MM.1S (cell line): ENCODE data around the gene RNF20.
A peak's percentile ranks its signal among the peaks of the same experiment; 100 is the strongest.

ENCODE experiments used
- DNase-seq: peaks from one replicate; pipeline ENCODE4 v3.0.0-alpha.2; 2015
- H2AFZ ChIP-seq: fragments of 300-600 bp; sonication (generic); 2 replicates; pipeline ENCODE4 v1.6.0; 2016; ENCODE audit warnings: antibody characterized with exemption, low read length
- H3F3A ChIP-seq: fragments of 300-600 bp; sonication (generic); 2 replicates; pipeline ENCODE4 v1.6.1; 2016; ENCODE audit warnings: mild to moderate bottlenecking, antibody characterized with exemption, low read length, moderate library complexity, mixed read lengths; ENCODE audit not compliant: insufficient read depth
- H3K27ac ChIP-seq: fragments of 300-600 bp; sonication (generic); 2 replicates; pipeline ENCODE4 v1.5.1; 2016; ENCODE audit warnings: mild to moderate bottlenecking, low read length
- H3K27me3 ChIP-seq: fragments of 300-600 bp; sonication (generic); replicated peaks from 2 replicates; pipeline ENCODE4 v1.6.0; 2016; ENCODE audit warnings: low read length; ENCODE audit not compliant: insufficient read depth
- H3K36me3 ChIP-seq: fragments of 300-600 bp; sonication (generic); replicated peaks from 2 replicates; pipeline ENCODE4 v1.6.1; 2016; ENCODE audit warnings: mild to moderate bottlenecking, low read length, mixed read lengths; ENCODE audit not compliant: insufficient read depth
- H3K4me1 ChIP-seq: fragments of 300-600 bp; sonication (generic); 2 replicates; pipeline ENCODE4 v1.6.1; 2016; ENCODE audit warnings: low read length, mixed read lengths
- H3K4me2 ChIP-seq: fragments of 300-600 bp; sonication (generic); 2 replicates; pipeline ENCODE4 v1.6.0; 2016; ENCODE audit warnings: low read depth, low read length
- H3K4me3 ChIP-seq: fragments of 300-600 bp; sonication (generic); 2 replicates; pipeline ENCODE4 v1.5.1; 2016; ENCODE audit warnings: low read length, mixed read lengths
- H3K79me2 ChIP-seq: fragments of 300-600 bp; sonication (generic); 2 replicates; pipeline ENCODE4 v1.6.1; 2016; ENCODE audit warnings: mixed run types, low read length, mixed read lengths
- H3K9ac ChIP-seq: fragments of 300-600 bp; sonication (generic); 2 replicates; pipeline ENCODE4 v1.6.1; 2016; ENCODE audit warnings: low read length, mixed read lengths
- H3K9me2 ChIP-seq: fragments of 300-600 bp; sonication (generic); replicated peaks from 2 replicates; pipeline ENCODE4 v1.6.1; 2016; ENCODE audit warnings: mild to moderate bottlenecking, low read length, mixed read lengths; ENCODE audit not compliant: insufficient read depth
- H3K9me3 ChIP-seq: fragments of 300-600 bp; sonication (generic); replicated peaks from 2 replicates; pipeline ENCODE4 v1.6.1; 2016; ENCODE audit warnings: mild to moderate bottlenecking, low read length, mixed read lengths; ENCODE audit not compliant: insufficient read depth
- H4K20me1 ChIP-seq: fragments of 300-600 bp; sonication (generic); 2 replicates; pipeline ENCODE4 v1.6.1; 2016; ENCODE audit warnings: mild to moderate bottlenecking, low read length, moderate library complexity, mixed read lengths; ENCODE audit not compliant: insufficient read depth
- EZH2 ChIP-seq: fragments of 300-600 bp; sonication (generic); optimal IDR thresholded peaks from 2 replicates; pipeline ENCODE3; 2017; ENCODE audit warnings: low read depth, mild to moderate bottlenecking, antibody characterized with exemption, low read length, mixed read lengths
- EZH2phosphoT487 ChIP-seq: fragments of 300-600 bp; sonication (generic); IDR thresholded peaks from 2 replicates; pipeline ENCODE4 v1.6.1; 2018; ENCODE audit warnings: antibody characterized with exemption, low read length
- TF ChIP-seq, protein P1 (sequence below): fragments of 300-600 bp; sonication (generic); IDR thresholded peaks from 2 replicates; pipeline ENCODE4 v1.5.1; 2016; ENCODE audit warnings: antibody characterized with exemption, low read length, mixed read lengths

The RNF20 gene

DNA sequence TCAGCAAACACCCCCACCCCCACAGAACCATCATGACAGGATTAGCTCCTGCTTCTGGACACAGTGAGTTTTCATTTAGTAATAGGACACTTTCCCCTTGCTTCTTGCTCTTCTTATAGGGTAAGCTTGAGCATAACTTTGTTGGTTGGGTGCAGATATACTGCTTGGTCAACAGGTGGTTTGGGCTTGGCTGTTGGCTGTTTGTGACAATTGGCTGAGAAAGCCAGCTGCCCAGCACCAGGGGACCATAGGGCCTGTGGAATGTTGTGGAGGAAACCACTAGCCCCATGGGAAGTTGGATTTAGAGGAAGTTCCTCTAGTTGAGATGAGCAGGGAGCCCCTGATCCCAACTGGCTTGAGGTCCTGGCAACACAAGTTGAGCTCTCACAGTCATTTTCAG lies 30.6 kb downstream of the RNF20 start:
- Histone ChIP-seq H3K9ac (no peak overlapping the region), H3K9me2 (no peaks in the 10 kb centered on the region), H3K27ac (no peak overlapping the region), H3K4me2 (no peak overlapping the region), H3K79me2 (no peaks in the 10 kb centered on the region), H3K36me3 (peaks cover 6% of the 10 kb centered on the region; the same call in 1 of the 2 replicates), H3K27me3 (no peaks in the 10 kb centered on the region), H3K4me3 (no peak overlapping the region), H3F3A (no peaks in the 10 kb centered on the region), H3K4me1 (no peaks in the 10 kb centered on the region), H3K9me3 (no peaks in the 10 kb centered on the region), H2AFZ (no peak overlapping the region), H4K20me1 (no peaks in the 10 kb centered on the region)
- no peak for DNase-seq
- TF ChIP-seq, protein P1, sequence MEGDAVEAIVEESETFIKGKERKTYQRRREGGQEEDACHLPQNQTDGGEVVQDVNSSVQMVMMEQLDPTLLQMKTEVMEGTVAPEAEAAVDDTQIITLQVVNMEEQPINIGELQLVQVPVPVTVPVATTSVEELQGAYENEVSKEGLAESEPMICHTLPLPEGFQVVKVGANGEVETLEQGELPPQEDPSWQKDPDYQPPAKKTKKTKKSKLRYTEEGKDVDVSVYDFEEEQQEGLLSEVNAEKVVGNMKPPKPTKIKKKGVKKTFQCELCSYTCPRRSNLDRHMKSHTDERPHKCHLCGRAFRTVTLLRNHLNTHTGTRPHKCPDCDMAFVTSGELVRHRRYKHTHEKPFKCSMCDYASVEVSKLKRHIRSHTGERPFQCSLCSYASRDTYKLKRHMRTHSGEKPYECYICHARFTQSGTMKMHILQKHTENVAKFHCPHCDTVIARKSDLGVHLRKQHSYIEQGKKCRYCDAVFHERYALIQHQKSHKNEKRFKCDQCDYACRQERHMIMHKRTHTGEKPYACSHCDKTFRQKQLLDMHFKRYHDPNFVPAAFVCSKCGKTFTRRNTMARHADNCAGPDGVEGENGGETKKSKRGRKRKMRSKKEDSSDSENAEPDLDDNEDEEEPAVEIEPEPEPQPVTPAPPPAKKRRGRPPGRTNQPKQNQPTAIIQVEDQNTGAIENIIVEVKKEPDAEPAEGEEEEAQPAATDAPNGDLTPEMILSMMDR, result no peak

DNA sequence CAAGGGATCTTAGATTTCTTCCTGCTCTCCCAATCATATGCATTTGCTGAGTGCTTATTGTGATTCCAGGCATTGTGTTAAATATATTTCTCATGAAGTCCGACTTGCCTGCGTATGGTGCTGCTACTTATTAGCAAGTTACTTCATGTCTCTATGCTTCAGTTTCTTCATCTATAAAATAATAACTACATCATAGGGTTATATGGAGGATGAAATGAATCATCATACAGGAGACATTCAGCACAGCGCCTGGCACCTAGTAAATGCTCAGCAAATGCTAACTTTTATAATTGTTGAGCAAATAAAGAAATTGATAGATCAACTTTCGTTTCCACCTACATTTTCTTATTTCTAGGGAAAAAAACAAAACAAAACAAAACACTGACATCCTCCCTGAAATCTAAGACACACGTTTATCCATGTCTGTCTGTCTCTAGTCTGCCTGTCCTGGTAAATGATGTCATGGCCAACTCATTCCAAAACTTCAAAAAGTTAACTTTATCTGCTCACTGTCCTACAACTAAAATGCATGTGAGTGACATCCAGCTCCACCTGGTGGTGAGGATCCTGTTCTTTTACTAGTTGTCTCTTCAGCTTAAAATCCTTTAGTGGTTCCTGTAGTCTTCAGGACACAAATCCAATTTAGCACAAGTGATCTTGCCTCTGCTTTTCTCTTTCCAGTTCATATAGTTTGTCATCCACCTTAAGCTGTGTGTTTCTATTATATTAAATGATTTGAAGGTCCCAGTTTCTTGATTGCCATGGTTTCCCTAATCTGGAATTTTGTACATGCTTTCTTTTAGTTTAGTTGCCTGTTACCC lies 33.5 kb downstream of the RNF20 start:
- peak; percentile 46 for DNase-seq
- no peak for TF ChIP-seq EZH2
- TF ChIP-seq, protein P1, result peak; percentile 49
- Histone ChIP-seq H3K9me2 (no peaks in the 10 kb centered on the region), H3K79me2 (no peaks in the 10 kb centered on the region), H3K36me3 (no peaks in the 10 kb centered on the region), H3F3A (no peaks in the 10 kb centered on the region), H3K4me3 (no peak overlapping the region), H3K9me3 (no peaks in the 10 kb centered on the region), H3K4me1 (no peaks in the 10 kb centered on the region), H3K27ac (no peak overlapping the region), H3K27me3 (no peaks in the 10 kb centered on the region), H3K4me2 (no peak overlapping the region), H4K20me1 (no peaks in the 10 kb centered on the region), H2AFZ (no peak overlapping the region), H3K9ac (no peak overlapping the region)

DNA sequence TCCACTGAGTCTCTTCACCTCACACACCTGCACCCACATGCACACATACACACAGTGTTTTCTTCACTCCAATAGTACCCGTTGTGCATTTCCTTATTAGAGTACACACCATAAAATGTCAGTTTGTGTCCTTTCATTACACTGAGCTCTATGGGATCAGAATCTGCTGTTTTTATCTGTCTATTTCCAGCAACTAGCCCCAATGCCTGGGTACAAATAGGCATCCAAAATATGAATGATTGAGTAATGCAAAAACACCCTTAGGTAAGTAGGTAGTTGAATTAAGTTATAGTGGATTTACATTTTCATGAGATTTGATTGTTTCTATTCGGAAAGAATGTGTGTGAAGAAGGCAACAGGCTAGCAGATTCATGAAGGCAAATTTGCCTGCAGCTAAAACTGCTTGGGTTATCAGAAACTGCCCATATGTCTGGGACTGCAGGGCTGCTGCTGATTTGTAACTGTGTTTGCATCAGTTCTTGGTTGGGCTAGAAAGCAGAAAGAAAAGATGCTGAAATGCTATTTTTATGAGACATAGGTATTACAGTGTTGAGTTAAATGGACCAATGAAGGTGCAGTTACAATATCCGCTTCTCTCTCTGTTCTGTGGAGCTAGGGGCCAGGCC lies 34.2 kb downstream of the RNF20 start:
- Histone ChIP-seq H3K4me1 (no peaks in the 10 kb centered on the region), H3K79me2 (no peaks in the 10 kb centered on the region), H3K36me3 (no peaks in the 10 kb centered on the region), H4K20me1 (no peaks in the 10 kb centered on the region), H3K27ac (no peak overlapping the region), H2AFZ (no peak overlapping the region), H3K9ac (no peak overlapping the region), H3K4me2 (no peak overlapping the region), H3K9me3 (no peaks in the 10 kb centered on the region), H3K27me3 (no peaks in the 10 kb centered on the region), H3K4me3 (no peak overlapping the region), H3K9me2 (no peaks in the 10 kb centered on the region), H3F3A (no peaks in the 10 kb centered on the region)
- TF ChIP-seq EZH2phosphoT487, result no peak
- TF ChIP-seq, protein P1, result no peak
- TF ChIP-seq EZH2, result no peak
- DNase-seq, result no peak
